KMS-11 (cell line): ENCODE results near the gene TNS2.

Experiments used
- H2AFZ ChIP-seq: fragments of 200-600 bp; sonication (generic); 2 replicates; pipeline ENCODE4 v1.6.1; 2016; ENCODE audit warnings: antibody characterized with exemption, mixed run types, low read depth
- H3K27ac ChIP-seq: fragments of 200-600 bp; sonication (generic); 2 replicates; pipeline ENCODE4 v1.6.1; 2016; ENCODE audit warnings: mild to moderate bottlenecking, mixed run types
- H3K27me3 ChIP-seq: fragments of 200-600 bp; sonication (generic); 2 replicates; pipeline ENCODE4 v1.6.1; 2017; ENCODE audit warnings: mild to moderate bottlenecking, low read depth, mixed run types, moderate library complexity; ENCODE audit not compliant: insufficient read depth
- H3K36me3 ChIP-seq: fragments of 200-600 bp; sonication (generic); 2 replicates; pipeline ENCODE4 v1.6.1; 2017; ENCODE audit warnings: mild to moderate bottlenecking, mixed run types; ENCODE audit not compliant: insufficient read depth
- H3K4me1 ChIP-seq: fragments of 200-600 bp; sonication (generic); 2 replicates; pipeline ENCODE4 v1.6.1; 2016; ENCODE audit warnings: mild to moderate bottlenecking, low read depth, mixed run types; ENCODE audit not compliant: poor library complexity, severe bottlenecking
- H3K4me2 ChIP-seq: fragments of 200-600 bp; sonication (generic); 2 replicates; pipeline ENCODE4 v1.7.0; 2016; ENCODE audit warnings: mild to moderate bottlenecking, mixed run types
- H3K4me3 ChIP-seq: fragments of 200-600 bp; sonication (generic); IDR thresholded peaks from 2 replicates; pipeline ENCODE4 v1.6.1; 2017; ENCODE audit warnings: low read depth, low read length, mixed read lengths; ENCODE audit not compliant: insufficient read depth
- H3K79me2 ChIP-seq: fragments of 200-600 bp; sonication (generic); 2 replicates; pipeline ENCODE4 v1.6.1; 2016; ENCODE audit warnings: low read depth, mixed run types; ENCODE audit not compliant: insufficient read depth
- H3K9ac ChIP-seq: fragments of 200-600 bp; sonication (generic); 2 replicates; pipeline ENCODE4 v1.6.1; 2016; ENCODE audit warnings: mild to moderate bottlenecking, mixed run types
- H4K20me1 ChIP-seq: fragments of 200-600 bp; sonication (generic); 2 replicates; pipeline ENCODE4 v1.6.1; 2016; ENCODE audit warnings: mild to moderate bottlenecking, mixed run types; ENCODE audit not compliant: insufficient read depth
- TF ChIP-seq, protein P1 (sequence below): fragments of 200-600 bp; sonication (generic); conservative IDR thresholded peaks from 2 replicates; pipeline ENCODE4 v1.6.1; 2017; ENCODE audit warnings: low read depth, mild to moderate bottlenecking, antibody characterized with exemption, low read length, moderate library complexity, mixed read lengths

The TNS2 gene

GRCh38 chr12:53067074-53067992, 17.5 kb downstream of the TNS2 start:
- H4K20me1 ChIP-seq, result no peaks in the 10 kb centered on the region
- no peaks in the 10 kb centered on the region for H3K79me2 ChIP-seq
- no peak overlapping the region for H3K27ac ChIP-seq
- no peaks in the 10 kb centered on the region for H3K4me1 ChIP-seq
- H3K4me3 ChIP-seq, result no peak overlapping the region
- H3K4me2 ChIP-seq, result no peak overlapping the region
- H3K36me3 ChIP-seq, result no peaks in the 10 kb centered on the region
- TF ChIP-seq, protein P1, sequence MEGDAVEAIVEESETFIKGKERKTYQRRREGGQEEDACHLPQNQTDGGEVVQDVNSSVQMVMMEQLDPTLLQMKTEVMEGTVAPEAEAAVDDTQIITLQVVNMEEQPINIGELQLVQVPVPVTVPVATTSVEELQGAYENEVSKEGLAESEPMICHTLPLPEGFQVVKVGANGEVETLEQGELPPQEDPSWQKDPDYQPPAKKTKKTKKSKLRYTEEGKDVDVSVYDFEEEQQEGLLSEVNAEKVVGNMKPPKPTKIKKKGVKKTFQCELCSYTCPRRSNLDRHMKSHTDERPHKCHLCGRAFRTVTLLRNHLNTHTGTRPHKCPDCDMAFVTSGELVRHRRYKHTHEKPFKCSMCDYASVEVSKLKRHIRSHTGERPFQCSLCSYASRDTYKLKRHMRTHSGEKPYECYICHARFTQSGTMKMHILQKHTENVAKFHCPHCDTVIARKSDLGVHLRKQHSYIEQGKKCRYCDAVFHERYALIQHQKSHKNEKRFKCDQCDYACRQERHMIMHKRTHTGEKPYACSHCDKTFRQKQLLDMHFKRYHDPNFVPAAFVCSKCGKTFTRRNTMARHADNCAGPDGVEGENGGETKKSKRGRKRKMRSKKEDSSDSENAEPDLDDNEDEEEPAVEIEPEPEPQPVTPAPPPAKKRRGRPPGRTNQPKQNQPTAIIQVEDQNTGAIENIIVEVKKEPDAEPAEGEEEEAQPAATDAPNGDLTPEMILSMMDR, result no peak
- H3K27me3 ChIP-seq, result no peaks in the 10 kb centered on the region
- H2AFZ ChIP-seq, result no peak overlapping the region
- no peak overlapping the region for H3K9ac ChIP-seq

DNA sequence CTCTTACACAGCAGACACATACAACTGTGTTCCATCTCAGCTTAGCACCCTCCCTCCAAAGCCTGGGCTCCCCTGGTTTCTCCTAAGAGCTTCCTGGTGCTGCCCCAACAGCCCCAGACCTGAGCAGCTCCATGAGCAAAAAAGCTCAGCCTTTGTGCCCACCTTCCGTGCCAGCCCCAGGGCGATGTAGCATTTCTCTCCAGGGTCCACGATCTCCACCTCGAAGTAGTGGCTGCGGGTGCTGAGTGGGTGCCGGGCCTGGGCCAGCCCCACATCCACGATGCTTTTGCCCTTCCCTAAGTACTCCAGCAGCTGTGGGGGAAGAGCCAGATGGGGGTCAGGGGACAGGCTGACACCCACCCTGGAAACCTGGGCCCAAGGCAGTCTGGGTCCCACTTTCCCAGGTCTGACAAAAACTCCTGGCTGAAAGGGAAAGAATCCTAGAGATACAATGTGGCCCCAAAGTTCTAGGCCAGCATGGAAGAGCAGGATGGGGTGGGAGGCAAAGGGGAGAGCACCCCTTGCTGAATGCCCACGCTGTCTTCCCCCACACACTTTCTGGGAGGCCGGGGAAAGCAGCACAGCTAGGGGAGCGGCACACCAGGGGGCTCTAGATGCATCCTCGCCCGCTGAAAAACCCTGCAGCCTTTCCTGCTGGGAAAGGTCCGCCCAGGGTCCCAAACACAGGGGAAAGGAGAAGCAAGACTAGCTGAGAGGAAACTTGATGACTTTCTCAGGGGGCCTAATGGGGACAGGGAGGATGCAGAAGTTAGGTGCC, 18.3 kb downstream of the TNS2 start:
- Histone ChIP-seq H3K4me2 (no peak overlapping the region), H3K4me3 (no peak overlapping the region), H3K4me1 (no peaks in the 10 kb centered on the region), H2AFZ (no peak overlapping the region), H3K36me3 (no peaks in the 10 kb centered on the region), H3K27me3 (no peaks in the 10 kb centered on the region), H3K79me2 (no peaks in the 10 kb centered on the region), H3K27ac (no peak overlapping the region), H4K20me1 (no peaks in the 10 kb centered on the region), H3K9ac (no peak overlapping the region)
- TF ChIP-seq, protein P1, result no peak

GRCh38 chr12:53068811-53069585, 19.1 kb downstream of the TNS2 start:
- H3K79me2 ChIP-seq, result no peaks in the 10 kb centered on the region
- H3K9ac ChIP-seq, result no peak overlapping the region
- no peak overlapping the region for H3K27ac ChIP-seq
- TF ChIP-seq, protein P1, result no peak
- H3K4me3 ChIP-seq, result no peak overlapping the region
- H2AFZ ChIP-seq, result no peak overlapping the region
- H3K27me3 ChIP-seq, result no peaks in the 10 kb centered on the region
- no peaks in the 10 kb centered on the region for H3K36me3 ChIP-seq
- H3K4me1 ChIP-seq, result no peaks in the 10 kb centered on the region
- H4K20me1 ChIP-seq, result no peaks in the 10 kb centered on the region
- H3K4me2 ChIP-seq, result no peak overlapping the region

DNA sequence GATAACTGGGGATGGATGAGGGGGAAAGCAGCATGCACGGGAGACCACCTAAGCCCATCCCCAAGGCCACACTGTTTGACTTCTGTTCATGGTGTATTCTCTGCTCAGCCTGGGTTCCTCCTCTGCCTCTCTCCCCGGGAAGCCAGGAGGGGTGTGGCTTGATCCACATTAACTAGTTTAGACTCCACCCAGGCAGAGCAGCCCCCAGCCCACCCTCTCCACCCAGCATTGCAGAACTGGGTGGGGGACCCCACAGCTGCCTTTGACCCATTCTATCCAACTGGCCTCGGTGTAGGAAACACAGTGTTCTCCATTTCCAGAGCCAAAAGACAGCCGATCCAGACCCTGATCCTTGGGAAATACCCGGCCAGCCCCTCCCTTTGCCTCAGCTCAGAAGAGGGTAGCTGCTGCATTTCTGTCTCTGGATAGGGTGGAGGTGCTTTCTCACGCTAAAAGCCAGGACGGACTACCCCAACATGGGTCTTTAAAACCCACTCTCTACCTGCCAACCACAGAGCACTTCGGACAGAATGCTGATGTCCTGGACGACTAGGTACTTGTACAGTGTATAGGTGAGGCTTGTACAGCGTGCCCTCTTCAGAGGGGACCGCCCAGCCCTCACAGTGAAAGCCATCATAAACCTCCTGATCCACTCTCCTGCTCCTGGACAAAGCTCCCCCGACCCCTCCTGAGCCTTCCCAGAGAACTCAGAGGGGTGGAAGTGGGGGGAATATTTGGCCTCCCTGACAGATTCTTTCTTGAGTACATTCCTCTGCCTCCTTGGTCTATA, 20.0 kb downstream of the TNS2 start:
- Histone ChIP-seq H3K4me3 (no peak overlapping the region), H3K27me3 (no peaks in the 10 kb centered on the region), H3K4me2 (no peak overlapping the region), H3K79me2 (no peaks in the 10 kb centered on the region), H3K4me1 (no peaks in the 10 kb centered on the region), H3K27ac (no peak overlapping the region), H4K20me1 (no peaks in the 10 kb centered on the region), H2AFZ (no peak overlapping the region), H3K9ac (no peak overlapping the region), H3K36me3 (no peaks in the 10 kb centered on the region; the same call in 1 of the 2 replicates)
- TF ChIP-seq, protein P1, result no peak
